CD14-positive monocyte (primary cell): ENCODE data around the gene ATP6V0A1. TPM values are rescaled to one million over a fixed set of nuclear protein-coding genes. Genes with fewer than 3 reads are reported as not detected.

Experiments used
- DNase-seq, 3 donors: peaks; one replicate each; pipeline ENCODE4 v3.0.0-alpha.2; 2011 to 2022
- H2AFZ ChIP-seq: 2 replicates; pipeline ENCODE4 v1.6.0; 2012; ENCODE audit warnings: mild to moderate bottlenecking, low read depth, low read length, inconsistent platforms; ENCODE audit not compliant: insufficient read depth, poor library complexity, severe bottlenecking
- H3K27ac ChIP-seq, 2 donors: 1 replicate in 1 of 2; 2 replicates in 1 of 2; pipeline ENCODE4 v1.5.1; 2012 to 2013; ENCODE audit warnings: low read length in 2 of 2, control low read depth in 1 of 2, inconsistent platforms in 1 of 2, low read depth in 1 of 2, mild to moderate bottlenecking in 1 of 2
- H3K27me3 ChIP-seq, 2 donors: one replicate each; pipeline versions ENCODE4 v1.6.0 to v1.6.1; 2011 to 2013; ENCODE audit warnings: low read length in 2 of 2; ENCODE audit not compliant: control insufficient read depth in 2 of 2, insufficient read depth in 2 of 2
- H3K36me3 ChIP-seq, 2 donors: replicated peaks in 1 of 2; 1 replicate in 1 of 2; 2 replicates in 1 of 2; pipeline versions ENCODE4 v1.5.1 to v1.6.1; 2012 to 2013; ENCODE audit warnings: low read length in 2 of 2, control low read depth in 1 of 2, inconsistent platforms in 1 of 2, mild to moderate bottlenecking in 1 of 2; ENCODE audit not compliant: insufficient read depth in 2 of 2, control insufficient read depth in 1 of 2
- H3K4me1 ChIP-seq, 2 donors: 1 replicate in 1 of 2; 2 replicates in 1 of 2; pipeline versions ENCODE4 v1.5.1 to v1.6.1; 2012 to 2013; ENCODE audit warnings: low read length in 2 of 2, control low read depth in 1 of 2, inconsistent platforms in 1 of 2, mild to moderate bottlenecking in 1 of 2, moderate library complexity in 1 of 2; ENCODE audit not compliant: insufficient read depth in 2 of 2, control insufficient read depth in 1 of 2
- H3K4me2 ChIP-seq: replicated peaks from 2 replicates; pipeline ENCODE3; 2012; ENCODE audit warnings: low read length, moderate library complexity, mild to moderate bottlenecking; ENCODE audit not compliant: poor library complexity, severe bottlenecking; ENCODE audit errors: extremely low read depth
- H3K4me3 ChIP-seq, 3 experiments: fragments of 200-600 bp in 1 of 3; sonication (generic) in 1 of 3; replicated peaks in 1 of 3; 1 replicate in 2 of 3; 2 replicates in 1 of 3; pipeline ENCODE4 v1.5.1; 2011 to 2013; ENCODE audit warnings: low read length in 3 of 3, mild to moderate bottlenecking in 3 of 3, control low read depth in 2 of 3, low read depth in 2 of 3, inconsistent platforms in 1 of 3, moderate library complexity in 1 of 3
- H3K79me2 ChIP-seq: 2 replicates; pipeline ENCODE4 v1.6.0; 2012; ENCODE audit warnings: mild to moderate bottlenecking, control low read depth, inconsistent platforms, low read length, moderate library complexity; ENCODE audit not compliant: insufficient read depth
- H3K9ac ChIP-seq: 2 replicates; pipeline ENCODE4 v1.6.0; 2017; ENCODE audit warnings: low read length, mild to moderate bottlenecking; ENCODE audit not compliant: insufficient read depth, poor library complexity, severe bottlenecking
- H3K9me3 ChIP-seq, 2 donors: replicated peaks in 1 of 2; 1 replicate in 1 of 2; 2 replicates in 1 of 2; pipeline versions ENCODE4 v1.5.1 to v1.6.1; 2012 to 2013; ENCODE audit warnings: low read length in 2 of 2, control low read depth in 1 of 2; ENCODE audit not compliant: control insufficient read depth in 1 of 2, insufficient read depth in 1 of 2
- H4K20me1 ChIP-seq: 2 replicates; pipeline ENCODE4 v1.6.0; 2012; ENCODE audit warnings: mild to moderate bottlenecking, low read length, control low read depth, moderate library complexity; ENCODE audit not compliant: insufficient read depth
- H3K27ac Mint-ChIP-seq, 7 donors: one replicate each; pipeline ENCODE4 v1.8.0; 2020; ENCODE audit warnings: mild to moderate bottlenecking in 7 of 7, mixed read lengths in 7 of 7, moderate library complexity in 6 of 7, inconsistent platforms in 2 of 7
- H3K27me3 Mint-ChIP-seq, 3 donors: one replicate each; pipeline ENCODE4 v1.8.0; 2021 to 2022; ENCODE audit warnings: low read depth in 3 of 3, mild to moderate bottlenecking in 3 of 3, mixed read lengths in 3 of 3, moderate library complexity in 3 of 3, inconsistent platforms in 1 of 3
- H3K36me3 Mint-ChIP-seq, 2 donors: one replicate each; pipeline ENCODE4 v1.8.0; 2020; ENCODE audit warnings: mixed read lengths in 2 of 2, inconsistent platforms in 1 of 2, mild to moderate bottlenecking in 1 of 2
- H3K4me1 Mint-ChIP-seq: one replicate; pipeline ENCODE4 v1.8.0; 2020; ENCODE audit warnings: mild to moderate bottlenecking, mixed read lengths
- H3K4me3 Mint-ChIP-seq, 2 donors: one replicate each; pipeline ENCODE4 v1.8.0; 2020; ENCODE audit warnings: mild to moderate bottlenecking in 2 of 2, mixed read lengths in 2 of 2, moderate library complexity in 1 of 2
- H3K9me3 Mint-ChIP-seq, 7 donors: one replicate each; pipeline ENCODE4 v1.8.0; 2020 to 2022; ENCODE audit warnings: mixed read lengths in 7 of 7, mild to moderate bottlenecking in 6 of 7, moderate library complexity in 6 of 7, inconsistent platforms in 2 of 7
- CTCF ChIP-seq: fragments of 200-600 bp; IDR thresholded peaks from one replicate; pipeline ENCODE4 v1.8.0; 2022; ENCODE audit warnings: antibody characterized with exemption, mild to moderate bottlenecking
- WGBS: methylation state at CpG from one replicate; pipeline ENCODE4 v1.1.5; 2013; ENCODE audit warnings: missing lambda C conversion rate; ENCODE audit not compliant: insufficient coverage; 5-methylcytosine and 5-hydroxymethylcytosine counted together
- intact Hi-C, 2 donors: fragments of 100-400 bp; cut with micrococcal nuclease; formaldehyde crosslinking; loops; one replicate each; pipeline versions ENCODE4 v1.15.0 to v1.15.1; 2023
- polyA minus RNA-seq: library from RNA; depleted of rRNA, polyadenylated mRNA; stranded (reverse); fragments of >200 nt; gene quantifications from 2 replicates; pipeline ENCODE4 v1.2.3, GENCODE V29; 2012
- polyA plus RNA-seq, 3 donors: library from polyadenylated mRNA; depleted of rRNA in 1 of 3; unstranded in 2 of 3; stranded (reverse) in 1 of 3; fragments of 300-500 nt in 2 of 3; fragments of >200 nt in 1 of 3; fragmentation: Illumina TruSeq in 2 of 3; gene quantifications; 1 replicate in 2 of 3; 2 replicates in 1 of 3; pipeline ENCODE4 v1.2.3, GENCODE V29; 2012 to 2021
- total RNA-seq, 12 experiments: library from RNA in 1 of 12; stranded (reverse) in 1 of 12; fragments of 120-200 nt in 1 of 12; gene quantifications; one replicate each; pipeline ENCODE4 v1.2.4 and lab custom pipeline; 2013 to 2026; ENCODE audit warnings: mixed read lengths in 6 of 12, inconsistent platforms in 1 of 12

ATP6V0A1 gene
- total RNA-seq (2013) = 48.4 TPM
- polyA plus RNA-seq (100 to 1,000 TPM in 1 of 3 donors, 10 to 100 TPM in 2; 36.1 to 126 (median 55.1) TPM), polyA minus RNA-seq (82.3 and 89.6 TPM in 2 replicates), total RNA-seq (lab: John Stamatoyannopoulos, UW) (11.7 to 86.0 (median 54.3) reads per million in 11 experiments)

- 0% methylated on average over 37 of the region's 45 CpGs for WGBS
- peak within 1 kb of the TSS; percentile 97 to 98 for H3K4me3 Mint-ChIP-seq
- peak; percentile 77 to 88 (median 80) for DNase-seq
- H3K27ac Mint-ChIP-seq = peak within 1 kb of the TSS; percentile 91 to 99 (median 97)
- H3K9me3 ChIP-seq = no peaks in the 10 kb centered on the region
- H4K20me1 ChIP-seq = peaks cover 40% of the 10 kb centered on the region
- peak within 1 kb of the TSS; percentile 80 to 96 (median 87) for H3K4me3 ChIP-seq
- H3K4me1 Mint-ChIP-seq = peaks cover 64% of the 10 kb centered on the region
- H3K27me3 Mint-ChIP-seq = peaks cover 0 to 2% (median 0%) of the 10 kb centered on the region in 3 donors
- no peaks in the 10 kb centered on the region for H3K27me3 ChIP-seq
- peaks cover 65 to 70% of the 10 kb centered on the region in 2 donors for H3K4me1 ChIP-seq
- H3K36me3 Mint-ChIP-seq = peaks cover 31 to 32% of the 10 kb centered on the region in 2 donors
- H3K4me2 ChIP-seq = peak within 1 kb of the TSS; percentile 85
- H3K27ac ChIP-seq = peak within 1 kb of the TSS; percentile 82 to 84
- H3K79me2 ChIP-seq = peaks cover 40% of the 10 kb centered on the region
- H3K9ac ChIP-seq = peak within 1 kb of the TSS; percentile 72
- peaks cover 23 to 27% of the 10 kb centered on the region in 2 donors for H3K36me3 ChIP-seq
- TF ChIP-seq CTCF = no peak
- intact Hi-C loops = loop anchor here in 1 of 2 donors (5.0 kb wide), 2 partner anchors 59 to 71 kb away; partner anchors contain the start of gene STAT3
- H3K9me3 Mint-ChIP-seq = peaks cover 0 to 3% (median 0%) of the 10 kb centered on the region in 7 donors
- H2AFZ ChIP-seq = peak within 1 kb of the TSS; percentile 68
These were observed at the start of gene ATP6V0A1 for GRCh38 chr17:42458497-42459255. TSS of gene ATP6V0A1 (plus strand) at chr17:42458878. CDS start at chr17:42460895, 2,017 bp downstream.

- Histone ChIP-seq H4K20me1 (no peaks in the 10 kb centered on the region), H3K9ac (no peak overlapping the region), H3K4me1 (peaks cover 17 to 19% of the 10 kb centered on the region in 2 donors), H3K36me3 (no peaks in the 10 kb centered on the region), H3K4me2 (no peak overlapping the region), H3K27me3 (no peaks in the 10 kb centered on the region), H3K4me3 (no peak overlapping the region), H3K9me3 (no peaks in the 10 kb centered on the region), H2AFZ (no peak overlapping the region), H3K79me2 (no peaks in the 10 kb centered on the region), H3K27ac (no peak overlapping the region)
- Mint-ChIP-seq H3K9me3 (peaks cover 0 to 2% (median 0%) of the 10 kb centered on the region in 7 donors), H3K27me3 (peaks cover 4 to 16% (median 5%) of the 10 kb centered on the region in 3 donors), H3K4me1 (peaks cover 18% of the 10 kb centered on the region), H3K4me3 (no peak overlapping the region), H3K36me3 (no peaks in the 10 kb centered on the region), H3K27ac (peak overlapping the region in 1 of 7 donors; percentile 59)
- intact Hi-C loops = no loop called here
- 66% methylated on average over 2 of the region's 5 CpGs for WGBS
- no peak for TF ChIP-seq CTCF
- DNase-seq = peak in 1 of 3 donors; percentile 24
These were observed 49.0 kb upstream of the ATP6V0A1 start for GRCh38 chr17:42409523-42410318.
